NCI-H187 (cell line): ENCODE measurements around the gene KCTD5.

Experiments used
- DNase-seq, 2 experiments: peaks; one replicate each; lab custom pipeline; 2025; lab: John Stamatoyannopoulos, UW

Gene KCTD5

GRCh38 chr16:2752035-2752849 is 69.9 kb downstream of the KCTD5 start, which contains the start of gene SRRM2:
Gene SRRM2 (plus strand): TSS chr16:2752638. CDS start chr16:2756365, 3,727 bp downstream.
- peak; percentile 95 to 100 for DNase-seq

- peak; percentile 77 to 87 for DNase-seq
Observed at GRCh38 chr16:2752850-2753732, 70.8 kb downstream of the KCTD5 start.

- no peak for DNase-seq
Observed at GRCh38 chr16:2753733-2754020, 71.4 kb downstream of the KCTD5 start.

GRCh38 chr16:2755158-2755557 is 72.8 kb downstream of the KCTD5 start:
- DNase-seq = no peak

- no peak for DNase-seq
Observed at GRCh38 chr16:2756288-2757015, 74.1 kb downstream of the KCTD5 start.

- DNase-seq = no peak
Observed at GRCh38 chr16:2757344-2757743, 75.0 kb downstream of the KCTD5 start.
